H9 (cell line): ENCODE data around the gene TMCC2. TPM values are rescaled to one million over a fixed set of nuclear protein-coding genes. Genes with fewer than 3 reads are reported as not detected.

ENCODE experiments used
- DNase-seq: peaks from one replicate; pipeline ENCODE4 v3.0.0-alpha.2; 2017
- H2AFZ ChIP-seq: one replicate; pipeline ENCODE4 v1.6.1; 2013; ENCODE audit warnings: mild to moderate bottlenecking, low read length, control low read depth, moderate library complexity
- H2AK5ac ChIP-seq: 2 replicates; pipeline ENCODE4 v1.6.1; 2013; ENCODE audit warnings: low read length, control low read depth, mixed read lengths; ENCODE audit not compliant: insufficient read length
- H2BK120ac ChIP-seq: one replicate; pipeline ENCODE4 v1.6.1; 2013; ENCODE audit warnings: low read depth, mild to moderate bottlenecking, low read length, control low read depth, inconsistent platforms; ENCODE audit not compliant: poor library complexity, severe bottlenecking
- H2BK12ac ChIP-seq: 2 replicates; pipeline ENCODE4 v1.6.1; 2013; ENCODE audit warnings: low read length, control low read depth, mixed read lengths, low read depth; ENCODE audit not compliant: insufficient read length
- H2BK15ac ChIP-seq: 2 replicates; pipeline ENCODE4 v1.6.1; 2013; ENCODE audit warnings: low read depth, low read length, control low read depth
- H2BK20ac ChIP-seq: one replicate; pipeline ENCODE4 v1.6.1; 2013; ENCODE audit warnings: low read depth, mild to moderate bottlenecking, low read length, control low read depth, inconsistent platforms; ENCODE audit not compliant: poor library complexity, severe bottlenecking
- H2BK5ac ChIP-seq: 2 replicates; pipeline ENCODE4 v1.6.1; 2013; ENCODE audit warnings: low read length, control low read depth, mixed read lengths; ENCODE audit not compliant: insufficient read length
- H3K14ac ChIP-seq: 2 replicates; pipeline ENCODE4 v1.6.1; 2013; ENCODE audit warnings: low read length, control low read depth; ENCODE audit not compliant: insufficient read depth
- H3K18ac ChIP-seq: 2 replicates; pipeline ENCODE4 v1.6.1; 2013; ENCODE audit warnings: low read depth, mild to moderate bottlenecking, mixed read lengths, low read length, control low read depth; ENCODE audit not compliant: insufficient read length
- H3K23ac ChIP-seq: 2 replicates; pipeline ENCODE4 v1.6.1; 2013; ENCODE audit warnings: low read length, control low read depth, mixed read lengths, low read depth; ENCODE audit not compliant: insufficient read length
- H3K23me2 ChIP-seq: 2 replicates; pipeline ENCODE4 v1.6.1; 2013; ENCODE audit warnings: low read depth, mild to moderate bottlenecking, mixed read lengths, low read length, control low read depth; ENCODE audit not compliant: insufficient read length, poor library complexity, severe bottlenecking
- H3K27ac ChIP-seq: 2 replicates; pipeline ENCODE4 v1.5.1; 2013; ENCODE audit warnings: low read length, control low read depth, mixed read lengths, low read depth; ENCODE audit not compliant: insufficient read length
- H3K27me3 ChIP-seq: 2 replicates; pipeline ENCODE4 v1.6.1; 2013; ENCODE audit warnings: low read length, control low read depth, inconsistent platforms; ENCODE audit not compliant: insufficient read depth
- H3K4ac ChIP-seq: 2 replicates; pipeline ENCODE4 v1.6.1; 2013; ENCODE audit warnings: low read depth, mild to moderate bottlenecking, control low read depth, inconsistent platforms, low read length, moderate library complexity
- H3K4me1 ChIP-seq: 2 replicates; pipeline ENCODE4 v1.6.1; 2013; ENCODE audit warnings: low read length, control low read depth, inconsistent platforms; ENCODE audit not compliant: insufficient read depth
- H3K4me2 ChIP-seq: 2 replicates; pipeline ENCODE4 v1.6.1; 2013; ENCODE audit warnings: low read length, control low read depth, mixed read lengths; ENCODE audit not compliant: insufficient read length, insufficient read depth
- H3K56ac ChIP-seq: 2 replicates; pipeline ENCODE4 v1.6.1; 2013; ENCODE audit warnings: low read depth, mild to moderate bottlenecking, mixed read lengths, low read length, control low read depth; ENCODE audit not compliant: insufficient read length
- H3K79me1 ChIP-seq: 2 replicates; pipeline ENCODE4 v1.6.1; 2013; ENCODE audit warnings: low read depth, mild to moderate bottlenecking, moderate library complexity, low read length, control low read depth, inconsistent platforms; ENCODE audit not compliant: insufficient read depth, poor library complexity, severe bottlenecking
- H3K79me2 ChIP-seq: 2 replicates; pipeline ENCODE4 v1.6.1; 2013; ENCODE audit warnings: low read length, control low read depth, inconsistent platforms; ENCODE audit not compliant: insufficient read depth
- H3K9ac ChIP-seq: 2 replicates; pipeline ENCODE4 v1.6.1; 2013; ENCODE audit warnings: low read length, control low read depth, mixed read lengths; ENCODE audit not compliant: insufficient read length; ENCODE audit errors: extremely low read depth
- H3K9me3 ChIP-seq: one replicate; pipeline ENCODE4 v1.6.1; 2013; ENCODE audit warnings: low read depth, low read length, inconsistent platforms; ENCODE audit not compliant: control insufficient read depth
- H3T11ph ChIP-seq: one replicate; pipeline ENCODE4 v1.6.1; 2013; ENCODE audit warnings: mild to moderate bottlenecking, low read length, control low read depth, inconsistent platforms
- H4K20me1 ChIP-seq: one replicate; pipeline ENCODE4 v1.6.1; 2013; ENCODE audit not compliant: control insufficient read depth, insufficient read length, insufficient read depth
- H4K5ac ChIP-seq: 2 replicates; pipeline ENCODE4 v1.6.1; 2013; ENCODE audit warnings: low read depth, mild to moderate bottlenecking, mixed read lengths, low read length, control low read depth; ENCODE audit not compliant: insufficient read length
- H4K8ac ChIP-seq: replicated peaks from 2 replicates; pipeline ENCODE4 v1.6.1; 2013; ENCODE audit warnings: low read length, control low read depth, mixed read lengths, low read depth; ENCODE audit not compliant: insufficient read length
- H4K91ac ChIP-seq: 2 replicates; pipeline ENCODE4 v1.6.1; 2013; ENCODE audit warnings: low read depth, mild to moderate bottlenecking, moderate library complexity, mixed read lengths, low read length, control low read depth; ENCODE audit not compliant: insufficient read length
- H3K27ac Mint-ChIP-seq, 3 experiments: 2 replicates in 2 of 3; 3 replicates in 1 of 3; pipeline ENCODE4 v1.8.0; 2020 to 2021; ENCODE audit warnings: mixed read lengths in 3 of 3, mild to moderate bottlenecking in 1 of 3, moderate library complexity in 1 of 3
- H3K27me3 Mint-ChIP-seq: 2 replicates; pipeline ENCODE4 v1.8.0; 2021; ENCODE audit warnings: low read depth, mild to moderate bottlenecking, moderate library complexity, mixed read lengths
- H3K36me3 Mint-ChIP-seq, 3 experiments: 2 replicates in 2 of 3; 3 replicates in 1 of 3; pipeline ENCODE4 v1.8.0; 2020 to 2021; ENCODE audit warnings: low read depth in 3 of 3, mixed read lengths in 3 of 3; ENCODE audit not compliant: insufficient read depth in 1 of 3
- H3K4me1 Mint-ChIP-seq, 2 experiments: 2 replicates each; pipeline ENCODE4 v1.8.0; 2020; ENCODE audit warnings: mixed read lengths in 2 of 2
- H3K4me3 Mint-ChIP-seq, 2 experiments: 2 replicates in 1 of 2; 3 replicates in 1 of 2; pipeline ENCODE4 v1.8.0; 2020 to 2021; ENCODE audit warnings: mild to moderate bottlenecking in 2 of 2, mixed read lengths in 2 of 2, moderate library complexity in 1 of 2
- H3K9me3 Mint-ChIP-seq, 2 experiments: 2 replicates in 1 of 2; 3 replicates in 1 of 2; pipeline ENCODE4 v1.8.0; 2020; ENCODE audit warnings: mild to moderate bottlenecking in 2 of 2, mixed read lengths in 2 of 2, moderate library complexity in 1 of 2
- WGBS: extraction: QIAGEN DNeasy Blood & Tissue Kit; methylation state at CpG from one replicate; pipeline ENCODE4 v1.1.7; 2013; ENCODE audit warnings: missing lambda C conversion rate, low lambda C conversion rate, mixed read lengths; ENCODE audit not compliant: insufficient read length; ENCODE audit errors: extremely low coverage; 5-methylcytosine and 5-hydroxymethylcytosine counted together
- total RNA-seq: library from RNA; stranded (reverse); gene quantifications from 2 replicates; pipeline ENCODE4 v1.2.1, GENCODE V29; 2021
- TF ChIP-seq, protein P1 (sequence below): fragments of 200-600 bp; sonication (generic); conservative IDR thresholded peaks from 3 replicates; pipeline ENCODE4 v1.8.0; 2021; ENCODE audit warnings: antibody characterized with exemption, mild to moderate bottlenecking

Gene TMCC2
- total RNA-seq, 1 experiment from 2014 or later = 11.7 TPM

DNA sequence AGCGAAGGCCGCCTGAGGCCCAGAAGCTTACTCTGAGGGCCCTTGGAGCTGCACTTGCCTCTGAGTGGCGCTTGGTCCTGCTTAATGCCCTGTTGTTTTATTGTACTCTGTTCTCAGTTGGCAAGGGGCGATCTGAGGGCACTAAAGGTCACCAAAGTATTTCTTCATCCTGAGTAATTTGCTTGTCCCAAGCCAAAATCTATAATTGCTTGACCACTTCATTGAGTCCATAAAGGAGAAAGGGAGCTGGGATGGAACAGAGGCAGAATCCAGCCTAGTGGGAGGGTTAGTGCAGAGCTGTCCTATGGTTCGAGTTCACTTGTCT lies 94.2 kb downstream of the TMCC2 start:
- Histone ChIP-seq H3K9ac (no peak overlapping the region), H3K23me2 (peaks cover 12% of the 10 kb centered on the region), H3K4me2 (no peak overlapping the region), H3K27me3 (no peaks in the 10 kb centered on the region), H2AK5ac (no peak overlapping the region), H3K4ac (no peak overlapping the region), H4K8ac (no peak overlapping the region), H3K23ac (no peak overlapping the region), H4K5ac (no peak overlapping the region), H2BK15ac (no peak overlapping the region), H2BK5ac (no peak overlapping the region), H3K27ac (no peak overlapping the region), H3K9me3 (no peaks in the 10 kb centered on the region), H2BK20ac (no peak overlapping the region), H3K56ac (no peak overlapping the region), H3K79me1 (no peaks in the 10 kb centered on the region), H4K20me1 (no peaks in the 10 kb centered on the region), H2AFZ (no peak overlapping the region), H3K14ac (no peak overlapping the region), H2BK120ac (no peak overlapping the region), H2BK12ac (no peak overlapping the region), H3K79me2 (peaks cover 32% of the 10 kb centered on the region; the same call in 1 of the 2 replicates), H3K4me1 (peaks cover 29% of the 10 kb centered on the region), H3K18ac (no peak overlapping the region), H4K91ac (no peak overlapping the region), H3T11ph (no peak overlapping the region)
- peaks cover 54 to 58% of the 10 kb centered on the region in 2 experiments for H3K4me1 Mint-ChIP-seq
- H3K27ac Mint-ChIP-seq = no peak overlapping the region
- TF ChIP-seq, protein P1, sequence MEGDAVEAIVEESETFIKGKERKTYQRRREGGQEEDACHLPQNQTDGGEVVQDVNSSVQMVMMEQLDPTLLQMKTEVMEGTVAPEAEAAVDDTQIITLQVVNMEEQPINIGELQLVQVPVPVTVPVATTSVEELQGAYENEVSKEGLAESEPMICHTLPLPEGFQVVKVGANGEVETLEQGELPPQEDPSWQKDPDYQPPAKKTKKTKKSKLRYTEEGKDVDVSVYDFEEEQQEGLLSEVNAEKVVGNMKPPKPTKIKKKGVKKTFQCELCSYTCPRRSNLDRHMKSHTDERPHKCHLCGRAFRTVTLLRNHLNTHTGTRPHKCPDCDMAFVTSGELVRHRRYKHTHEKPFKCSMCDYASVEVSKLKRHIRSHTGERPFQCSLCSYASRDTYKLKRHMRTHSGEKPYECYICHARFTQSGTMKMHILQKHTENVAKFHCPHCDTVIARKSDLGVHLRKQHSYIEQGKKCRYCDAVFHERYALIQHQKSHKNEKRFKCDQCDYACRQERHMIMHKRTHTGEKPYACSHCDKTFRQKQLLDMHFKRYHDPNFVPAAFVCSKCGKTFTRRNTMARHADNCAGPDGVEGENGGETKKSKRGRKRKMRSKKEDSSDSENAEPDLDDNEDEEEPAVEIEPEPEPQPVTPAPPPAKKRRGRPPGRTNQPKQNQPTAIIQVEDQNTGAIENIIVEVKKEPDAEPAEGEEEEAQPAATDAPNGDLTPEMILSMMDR = no peak
- no CpG with 5 or more reads among the region's 5 CpGs for WGBS
- H3K27me3 Mint-ChIP-seq = peaks cover 8% of the 10 kb centered on the region; the same call in 1 of the 2 replicates
- DNase-seq = no peak
- peak overlapping the region in 1 of 2 experiments; percentile 91; a peak in 3 of 5 replicates for H3K4me3 Mint-ChIP-seq
- H3K36me3 Mint-ChIP-seq = peaks cover 5 to 30% (median 21%) of the 10 kb centered on the region in 3 experiments
- peaks cover 0 to 6% of the 10 kb centered on the region in 2 experiments; a peak in 2 of 5 replicates for H3K9me3 Mint-ChIP-seq

Other genes with a start within 250 kb of the TMCC2 start
- gene CNTN2, start 184.7 kb upstream of the TMCC2 start, total RNA-seq = 0.42 and 0.88 TPM in 2 replicates
- 2.8 and 3.0 TPM in 2 replicates for gene TMEM81, start 143.5 kb upstream of the TMCC2 start, total RNA-seq
- gene RBBP5, start 106.0 kb upstream of the TMCC2 start, total RNA-seq = 17.3 and 18.3 TPM in 2 replicates
- gene DSTYK, start 16.2 kb upstream of the TMCC2 start, total RNA-seq = 7.7 and 8.5 TPM in 2 replicates
- 15.4 and 15.5 TPM in 2 replicates for gene NUAK2, start 93.8 kb downstream of the TMCC2 start, total RNA-seq
- 0.96 and 1.0 TPM in 2 replicates for gene KLHDC8A, start 129.0 kb downstream of the TMCC2 start, total RNA-seq
- gene LEMD1, start 194.1 kb downstream of the TMCC2 start, total RNA-seq = 11.8 and 11.9 TPM in 2 replicates
- 3.8 and 4.0 TPM in 2 replicates for gene BLACAT1, start 228.1 kb downstream of the TMCC2 start, total RNA-seq